ENCODE measurements around the gene SLC30A7. TPM values are rescaled to one million over a fixed set of nuclear protein-coding genes. Genes with fewer than 3 reads are reported as not detected.
A peak's percentile ranks its signal among the peaks of the same experiment; 100 is the strongest.

Gene SLC30A7
- total RNA-seq, 1 donor from 2014 or later, result 35.1 TPM

DNA sequence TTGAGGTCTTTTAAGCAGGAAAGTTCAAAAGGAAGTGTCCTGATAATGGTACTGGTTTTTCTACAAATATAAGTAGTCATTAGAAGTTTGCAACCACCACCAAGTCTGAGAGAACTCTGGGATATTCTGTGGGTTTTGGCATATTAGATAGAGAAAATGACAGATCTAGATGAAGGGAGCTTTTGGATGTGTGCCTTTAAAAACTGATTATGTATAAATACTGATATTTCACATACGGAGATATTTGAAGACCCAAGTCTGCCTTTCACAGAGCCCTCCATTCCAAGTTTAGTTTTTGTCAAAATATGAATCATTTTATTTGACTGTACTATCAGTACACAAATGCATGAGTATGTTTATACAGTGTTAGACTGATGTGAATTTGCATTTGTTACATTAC, 81.0 kb downstream of the SLC30A7 start:
- Histone ChIP-seq H3K4me3 (no peak overlapping the region), H3K27me3 (no peaks in the 10 kb centered on the region), H3K36me3 (peaks cover 13% of the 10 kb centered on the region), H3K4me1 (peaks cover 11% of the 10 kb centered on the region), H3K9me3 (no peaks in the 10 kb centered on the region), H3K27ac (no peak overlapping the region)
- TF ChIP-seq, protein P1, sequence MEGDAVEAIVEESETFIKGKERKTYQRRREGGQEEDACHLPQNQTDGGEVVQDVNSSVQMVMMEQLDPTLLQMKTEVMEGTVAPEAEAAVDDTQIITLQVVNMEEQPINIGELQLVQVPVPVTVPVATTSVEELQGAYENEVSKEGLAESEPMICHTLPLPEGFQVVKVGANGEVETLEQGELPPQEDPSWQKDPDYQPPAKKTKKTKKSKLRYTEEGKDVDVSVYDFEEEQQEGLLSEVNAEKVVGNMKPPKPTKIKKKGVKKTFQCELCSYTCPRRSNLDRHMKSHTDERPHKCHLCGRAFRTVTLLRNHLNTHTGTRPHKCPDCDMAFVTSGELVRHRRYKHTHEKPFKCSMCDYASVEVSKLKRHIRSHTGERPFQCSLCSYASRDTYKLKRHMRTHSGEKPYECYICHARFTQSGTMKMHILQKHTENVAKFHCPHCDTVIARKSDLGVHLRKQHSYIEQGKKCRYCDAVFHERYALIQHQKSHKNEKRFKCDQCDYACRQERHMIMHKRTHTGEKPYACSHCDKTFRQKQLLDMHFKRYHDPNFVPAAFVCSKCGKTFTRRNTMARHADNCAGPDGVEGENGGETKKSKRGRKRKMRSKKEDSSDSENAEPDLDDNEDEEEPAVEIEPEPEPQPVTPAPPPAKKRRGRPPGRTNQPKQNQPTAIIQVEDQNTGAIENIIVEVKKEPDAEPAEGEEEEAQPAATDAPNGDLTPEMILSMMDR (IDR thresholded peaks at IDR 0.05), result no peak
- DNase-seq (no peak), ATAC-seq (no peak)
- intact Hi-C loops (cut with DNase I), result no loop called here

DNA sequence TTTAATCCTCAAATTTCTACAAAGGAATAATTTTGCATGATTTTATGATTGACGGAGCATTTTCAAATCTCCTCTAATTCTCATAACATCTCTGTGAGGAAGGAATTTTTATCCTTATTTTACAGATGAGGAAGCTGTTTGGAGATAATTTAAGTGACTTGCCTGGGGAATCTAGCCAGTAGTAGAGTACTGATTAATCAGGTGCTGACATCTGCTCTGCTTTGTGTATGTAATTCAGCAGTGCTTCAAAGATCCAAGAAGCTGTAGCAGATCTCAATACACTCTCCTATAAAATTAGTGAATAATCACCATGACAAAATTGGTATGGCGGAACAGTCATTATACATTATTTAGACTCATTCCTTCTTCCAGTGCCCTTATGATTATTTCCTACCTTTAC, 83.7 kb downstream of the SLC30A7 start:
- Histone ChIP-seq H3K4me1 (peaks cover 15% of the 10 kb centered on the region), H3K27me3 (no peaks in the 10 kb centered on the region), H3K9me3 (no peaks in the 10 kb centered on the region), H3K36me3 (peaks cover 9% of the 10 kb centered on the region), H3K4me3 (no peak overlapping the region), H3K27ac (no peak overlapping the region)
- TF ChIP-seq, protein P1 (IDR thresholded peaks at IDR 0.05), result no peak
- DNase-seq (no peak), ATAC-seq (no peak)
- intact Hi-C loops (cut with DNase I), result no loop called here

DNA sequence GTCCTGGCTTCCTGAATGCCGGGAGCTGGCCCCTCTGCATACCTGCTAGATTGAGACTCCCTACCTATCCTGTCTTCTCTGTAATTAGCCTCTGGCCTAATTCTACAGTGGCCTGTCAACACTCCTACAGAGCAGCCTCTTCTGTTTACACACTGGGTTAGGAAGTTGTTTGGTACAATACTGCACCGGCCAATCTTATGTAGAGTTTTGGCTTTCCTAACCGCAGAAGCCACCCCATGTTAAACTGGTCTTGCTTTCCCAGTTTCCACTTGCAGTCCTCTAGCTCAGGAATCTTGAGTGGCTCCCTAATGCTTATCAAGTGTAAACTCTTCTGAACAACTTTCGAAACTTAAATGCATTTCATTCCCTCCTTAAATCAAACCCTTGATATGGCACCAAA, 86.9 kb downstream of the SLC30A7 start:
- TF ChIP-seq, protein P1 (IDR thresholded peaks at IDR 0.05), result no peak
- Histone ChIP-seq H3K9me3 (no peaks in the 10 kb centered on the region), H3K36me3 (no peaks in the 10 kb centered on the region), H3K27ac (peak overlapping the region; percentile 6), H3K4me1 (peaks cover 7% of the 10 kb centered on the region), H3K27me3 (no peaks in the 10 kb centered on the region), H3K4me3 (no peak overlapping the region)
- no peak for DNase-seq
- intact Hi-C loops (cut with DNase I), result no loop called here
- ATAC-seq, result peak; percentile 98

DNA sequence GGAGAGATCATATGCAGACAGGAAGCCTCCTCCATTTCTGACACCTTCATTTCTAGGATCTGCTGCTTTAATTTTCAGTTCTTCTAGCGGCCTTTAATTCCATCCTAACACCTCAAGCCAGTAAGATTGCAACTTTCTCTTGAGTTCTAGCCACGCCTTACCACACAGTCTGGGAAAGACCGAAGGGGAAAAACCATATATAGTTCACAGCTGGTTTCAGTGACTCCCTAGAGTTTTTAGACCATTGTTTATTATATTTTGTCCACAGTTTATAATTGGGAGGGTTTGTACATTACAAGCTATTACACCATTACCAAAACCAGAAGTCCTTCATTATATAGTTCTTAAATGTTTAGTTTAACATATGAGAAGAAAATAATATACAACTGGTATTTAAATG, 92.2 kb downstream of the SLC30A7 start:
- no peak overlapping the region for H3K4me3 ChIP-seq
- H3K27ac ChIP-seq, result no peak overlapping the region
- no peak for ATAC-seq
- H3K27me3 ChIP-seq, result no peaks in the 10 kb centered on the region
- peaks cover 7% of the 10 kb centered on the region for H3K36me3 ChIP-seq
- no peak for DNase-seq
- TF ChIP-seq, protein P1 (IDR thresholded peaks at IDR 0.05), result no peak
- H3K4me1 ChIP-seq, result no peaks in the 10 kb centered on the region
- no peaks in the 10 kb centered on the region for H3K9me3 ChIP-seq
- intact Hi-C loops (cut with DNase I), result no loop called here

DNA sequence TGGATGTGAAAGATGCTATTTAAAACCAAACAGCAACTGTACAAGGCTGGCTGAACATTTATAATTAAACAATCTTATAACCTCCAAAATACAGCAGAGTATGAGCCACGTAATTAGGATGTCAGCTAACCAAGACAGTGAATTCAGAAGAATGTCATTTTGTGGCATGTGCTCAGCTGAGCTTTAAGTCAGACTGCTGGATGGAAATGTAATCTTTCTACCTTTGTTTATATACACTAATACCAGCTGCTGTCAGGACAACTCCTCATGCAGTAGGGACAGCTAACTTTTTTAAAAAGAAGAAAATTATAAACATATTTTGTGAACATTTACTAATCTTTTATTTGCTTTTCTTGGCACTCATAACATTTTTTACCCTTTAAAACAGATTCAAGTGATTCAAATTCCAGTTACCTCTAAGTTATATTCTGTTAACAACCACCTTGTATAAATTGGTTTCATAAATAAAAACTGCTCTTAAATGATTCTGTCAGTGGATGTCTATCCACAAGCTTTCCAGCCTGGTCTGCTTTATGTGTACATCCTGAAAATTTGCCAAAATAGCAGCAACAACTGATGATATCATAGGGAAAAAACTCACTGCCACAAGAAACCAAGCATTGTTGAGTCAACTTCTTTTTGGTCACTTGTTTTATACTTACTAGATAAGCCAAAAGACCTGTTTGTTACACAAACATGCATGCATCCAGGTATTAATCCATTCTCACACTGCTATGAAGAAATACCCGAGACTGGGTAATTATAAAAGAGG, 93.6 kb downstream of the SLC30A7 start:
- DNase-seq (no peak), ATAC-seq (no peak)
- TF ChIP-seq, protein P1 (IDR thresholded peaks at IDR 0.05), result no peak
- peaks cover 7% of the 10 kb centered on the region for H3K36me3 ChIP-seq
- H3K4me1 ChIP-seq, result no peaks in the 10 kb centered on the region
- H3K27ac ChIP-seq, result no peak overlapping the region
- no peaks in the 10 kb centered on the region for H3K27me3 ChIP-seq
- intact Hi-C loops (cut with DNase I), result no loop called here
- no peaks in the 10 kb centered on the region for H3K9me3 ChIP-seq
- H3K4me3 ChIP-seq, result no peak overlapping the region

Data from upper lobe of right lung (tissue), 1 donor.